ENCODE results near the gene MGAT4B.
A peak's percentile ranks its signal among the peaks of the same experiment; 100 is the strongest.

Gene MGAT4B

DNA sequence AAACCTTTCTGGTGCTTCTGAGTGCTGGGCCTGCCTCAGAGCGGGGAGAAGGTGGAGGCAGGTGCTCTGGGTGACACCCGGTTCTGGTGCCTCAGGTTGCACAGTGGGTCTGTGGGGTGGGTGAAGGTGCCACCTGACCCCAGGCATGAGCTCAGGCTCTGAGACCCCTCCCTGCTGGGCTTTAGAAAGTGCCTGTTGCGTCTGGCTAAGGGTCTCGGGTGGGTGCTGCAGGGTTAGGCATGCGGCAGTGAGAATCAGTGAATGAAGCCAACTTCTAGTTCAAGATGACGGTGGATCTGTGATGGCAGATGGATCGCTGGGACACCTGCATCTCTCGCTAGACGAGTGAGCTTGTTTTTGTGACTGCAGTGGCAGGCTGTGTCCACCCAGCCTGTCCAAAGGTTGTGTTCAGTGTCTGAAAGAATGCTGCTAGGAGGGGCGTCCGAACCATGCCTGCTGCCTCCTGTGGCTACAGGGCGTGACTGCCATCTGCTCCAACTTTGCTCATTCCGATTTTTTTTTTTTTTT is 19.1 kb upstream of the MGAT4B start:
- DNase-seq = no peak

DNA sequence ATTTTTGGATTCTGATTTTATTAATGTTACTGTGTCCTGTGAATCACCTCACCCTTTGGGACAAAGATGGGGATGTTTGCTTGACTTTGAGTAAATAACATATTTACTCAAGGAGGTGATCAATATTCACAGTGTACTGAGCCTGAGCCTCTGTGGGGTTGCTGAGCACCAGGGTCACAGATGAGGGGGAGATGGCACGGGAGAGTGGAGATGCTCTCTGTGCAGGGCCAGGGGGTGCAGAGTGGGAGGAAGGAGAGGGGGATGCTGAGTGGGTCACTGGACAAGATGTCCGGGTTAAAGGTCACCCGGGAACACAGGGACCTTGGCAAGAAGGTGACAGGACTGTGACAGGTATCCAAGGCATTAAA is 18.1 kb upstream of the MGAT4B start:
- DNase-seq = no peak

DNA sequence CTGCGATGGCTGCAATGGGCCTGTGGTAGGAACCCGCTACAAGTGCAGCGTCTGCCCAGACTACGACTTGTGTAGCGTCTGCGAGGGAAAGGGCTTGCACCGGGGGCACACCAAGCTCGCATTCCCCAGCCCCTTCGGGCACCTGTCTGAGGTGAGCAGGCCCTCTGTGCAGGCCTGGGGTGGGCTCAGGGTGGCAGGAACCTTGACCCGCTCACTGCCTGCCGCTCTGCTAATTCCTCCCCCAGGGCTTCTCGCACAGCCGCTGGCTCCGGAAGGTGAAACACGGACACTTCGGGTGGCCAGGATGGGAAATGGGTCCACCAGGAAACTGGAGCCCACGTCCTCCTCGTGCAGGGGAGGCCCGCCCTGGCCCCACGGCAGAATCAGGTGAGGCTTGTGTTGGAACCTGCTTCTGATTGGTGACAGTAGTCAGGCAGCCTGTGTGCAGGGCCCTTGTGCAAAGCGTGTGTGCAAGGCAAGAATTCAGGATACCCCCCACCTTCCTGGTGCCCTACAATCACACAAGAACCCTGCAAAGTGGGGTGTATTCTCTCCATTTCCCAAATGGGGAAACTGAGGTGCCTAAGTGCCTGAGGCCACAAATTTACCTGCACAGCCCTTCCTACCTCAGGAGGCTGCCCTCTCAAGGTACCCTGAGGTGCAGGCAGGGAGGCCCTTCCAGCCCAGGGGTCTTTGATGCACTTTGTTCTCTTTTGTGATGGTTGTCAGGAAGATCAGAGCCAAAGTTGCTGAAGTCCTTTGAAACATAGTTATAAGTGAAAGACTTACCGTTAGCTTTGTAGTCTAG is 17.5 kb upstream of the MGAT4B start:
- DNase-seq = no peak

DNA sequence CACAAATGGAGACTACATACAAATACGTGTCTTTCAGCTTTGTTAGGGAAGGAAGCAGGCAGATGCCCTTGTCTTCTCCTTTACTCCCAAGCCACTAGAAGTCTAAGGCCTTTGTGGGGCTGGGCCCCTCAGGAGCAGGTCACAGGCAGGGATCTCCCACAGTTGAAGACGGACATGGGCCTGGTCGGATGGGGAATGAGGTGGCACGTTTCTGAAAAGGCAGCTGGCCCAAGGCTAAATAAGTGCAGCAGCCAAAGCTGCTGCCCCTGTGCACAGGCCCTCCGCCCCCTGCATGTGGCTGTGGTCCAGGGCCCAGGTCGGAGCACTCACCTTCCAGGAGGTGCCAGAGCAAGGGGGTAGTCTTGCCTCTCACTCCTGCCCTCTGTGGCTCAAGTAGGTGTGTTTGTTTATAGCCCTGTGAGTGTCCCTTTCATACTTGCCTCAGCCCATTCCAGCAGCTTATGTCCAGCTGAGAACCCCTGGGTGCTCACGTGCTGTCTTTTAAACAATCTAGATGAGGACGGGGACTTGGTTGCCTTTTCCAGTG is 15.9 kb upstream of the MGAT4B start:
- DNase-seq = no peak

DNA sequence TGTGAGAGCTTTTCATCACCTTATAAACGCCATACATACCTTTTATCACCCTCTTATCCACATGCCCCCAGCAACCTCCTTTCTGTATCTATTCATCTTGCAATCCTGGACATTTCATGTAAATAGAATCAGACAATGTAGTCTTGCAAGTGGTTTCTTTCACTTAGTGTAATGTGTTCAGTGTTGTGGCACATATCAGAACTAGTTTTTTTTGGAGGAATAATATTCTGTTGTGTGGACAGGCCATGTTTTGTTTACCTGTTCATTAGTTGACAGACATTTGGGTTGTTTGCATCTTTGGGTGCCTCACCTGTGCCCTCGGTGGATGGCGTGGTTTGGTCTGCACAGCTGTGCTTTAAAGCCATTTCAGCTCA is 15.4 kb upstream of the MGAT4B start:
- no peak for DNase-seq

DNA sequence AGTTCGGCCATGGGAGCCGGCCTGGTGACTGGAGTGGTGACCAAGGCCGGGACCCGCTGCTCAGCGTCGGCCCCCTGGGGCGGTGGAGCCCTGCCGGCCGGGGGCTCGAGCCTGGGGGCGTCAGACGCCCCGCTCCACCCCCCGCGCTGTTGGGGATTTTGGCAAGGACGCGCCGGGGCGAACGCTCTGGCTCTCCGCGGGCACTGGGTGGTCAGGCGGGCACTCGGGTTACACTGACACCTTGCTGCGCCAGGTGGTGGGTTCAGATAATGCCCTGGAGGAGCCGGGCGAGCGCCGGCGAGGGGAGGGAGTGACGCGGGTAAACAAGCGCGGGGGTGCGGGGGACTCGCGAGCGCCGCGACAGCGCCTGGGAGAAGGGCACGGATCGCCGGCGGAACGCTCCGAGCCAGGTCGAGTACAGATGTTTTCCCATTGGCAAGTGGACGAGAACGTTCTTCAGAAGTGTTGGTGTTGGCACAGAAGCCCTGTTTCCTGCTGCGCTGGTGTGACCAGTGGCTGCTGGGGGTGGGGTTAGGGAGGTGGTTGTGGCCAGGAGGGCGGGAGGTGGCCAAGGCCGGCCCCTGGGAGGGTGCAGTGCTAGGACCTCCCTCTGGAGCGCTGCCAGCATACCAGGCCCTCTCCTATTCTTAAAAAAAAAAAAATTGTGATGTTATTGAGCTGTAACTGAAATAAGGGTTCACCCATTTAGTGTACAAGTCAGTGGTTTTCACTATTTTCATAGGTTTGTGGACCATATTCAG is 14.8 kb upstream of the MGAT4B start:
- DNase-seq = peak; percentile 77 to 86 (median 80)

DNA sequence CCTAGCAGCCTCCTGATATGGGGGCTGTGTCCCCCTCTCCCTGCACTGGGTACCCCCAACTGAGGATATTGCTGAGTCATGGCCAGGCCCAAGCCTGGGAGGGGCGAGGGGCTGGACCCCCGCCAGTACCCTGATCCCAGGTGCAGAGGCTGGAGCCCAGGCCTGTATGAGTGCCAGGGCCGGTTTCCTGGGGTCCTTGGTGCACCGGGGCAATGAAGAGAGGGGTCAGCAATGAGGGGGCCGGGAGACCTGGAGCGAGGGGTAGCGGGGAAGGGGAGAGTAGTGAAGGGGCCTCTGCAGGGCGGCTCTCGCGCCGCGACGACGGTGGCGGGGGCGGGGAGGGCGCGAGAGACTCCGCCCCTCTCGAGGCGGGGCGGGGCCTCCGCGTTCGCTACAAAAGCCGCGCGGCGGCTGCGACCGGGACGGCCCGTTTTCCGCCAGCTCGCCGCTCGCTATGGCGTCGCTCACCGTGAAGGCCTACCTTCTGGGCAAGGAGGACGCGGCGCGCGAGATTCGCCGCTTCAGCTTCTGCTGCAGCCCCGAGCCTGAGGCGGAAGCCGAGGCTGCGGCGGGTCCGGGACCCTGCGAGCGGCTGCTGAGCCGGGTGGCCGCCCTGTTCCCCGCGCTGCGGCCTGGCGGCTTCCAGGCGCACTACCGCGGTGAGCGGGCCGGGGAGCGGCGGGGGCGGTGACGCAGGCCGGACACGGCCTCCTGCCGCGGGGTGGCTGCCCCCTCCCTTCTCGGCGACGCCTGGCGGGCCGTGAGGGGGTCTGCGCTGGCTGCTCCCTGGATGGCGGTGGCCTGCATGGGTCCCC is 14.0 kb upstream of the MGAT4B start, which contains the start of gene SQSTM1:
SQSTM1 (plus strand) TSS at position 423 of the 815 bp plus-strand sequence; CDS start at position 455, 32 bp downstream.
- peak; percentile 74 to 86 (median 77) for DNase-seq

DNA sequence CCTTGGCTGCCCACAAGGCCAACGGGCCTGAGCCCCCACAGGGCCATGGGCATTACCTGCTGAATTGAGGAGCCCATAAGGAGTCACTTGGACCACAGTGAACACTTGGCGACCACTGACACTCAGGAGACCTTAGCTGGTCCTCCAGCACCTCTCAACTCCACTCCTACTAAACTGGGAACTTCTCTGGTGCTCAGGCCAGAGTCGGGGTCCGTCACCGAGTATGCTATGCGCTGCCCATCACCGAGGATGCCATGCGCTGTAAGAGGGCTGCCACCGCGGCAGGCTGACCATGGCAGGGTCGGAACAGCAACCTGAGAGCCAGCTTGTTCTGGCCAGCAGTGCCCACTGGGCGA is 13.4 kb upstream of the MGAT4B start:
- peak in 1 of 3 experiments; percentile 43 for DNase-seq

DNA sequence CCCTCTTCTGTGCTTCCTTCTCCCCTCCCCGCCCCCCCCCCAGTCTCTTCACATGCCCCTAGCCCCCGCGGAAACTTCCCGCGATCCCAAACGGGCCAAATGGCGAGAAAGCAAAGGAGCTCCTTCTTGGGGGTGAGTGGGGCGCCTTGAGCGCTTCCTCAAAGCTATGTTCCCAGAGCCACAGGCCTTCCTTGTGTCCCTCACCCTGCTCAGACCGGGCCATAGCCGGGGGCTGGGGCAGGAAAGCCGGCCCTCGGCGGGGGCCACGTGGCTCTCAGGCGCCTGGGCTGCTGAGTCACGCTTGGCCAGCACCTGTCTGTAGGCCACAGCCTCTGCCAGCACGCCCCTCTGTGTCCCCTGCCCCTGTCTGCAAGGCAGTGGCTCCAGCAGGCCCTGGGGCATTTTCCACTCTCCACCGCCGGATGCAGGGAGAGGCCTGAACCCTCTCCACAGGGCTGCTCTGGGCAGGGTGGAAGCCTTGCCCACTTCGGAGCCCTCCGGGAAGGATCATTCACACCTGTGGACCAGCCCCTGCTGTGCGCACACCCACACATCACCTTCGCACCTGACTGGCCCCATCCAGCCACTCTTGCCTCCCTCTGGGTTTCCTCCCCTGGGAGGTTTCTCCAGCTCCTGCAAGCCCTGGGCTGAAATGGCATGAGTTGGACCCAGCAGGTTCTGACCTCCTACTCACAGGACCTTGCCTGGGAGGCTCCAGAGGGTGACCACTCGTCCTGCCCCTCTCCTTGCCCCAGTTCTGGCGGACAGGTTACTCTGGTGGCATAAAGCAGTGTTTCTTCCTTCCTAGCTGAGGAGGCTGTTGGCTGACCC is 12.8 kb upstream of the MGAT4B start:
- DNase-seq = peak; percentile 25 to 87 (median 78)

DNA sequence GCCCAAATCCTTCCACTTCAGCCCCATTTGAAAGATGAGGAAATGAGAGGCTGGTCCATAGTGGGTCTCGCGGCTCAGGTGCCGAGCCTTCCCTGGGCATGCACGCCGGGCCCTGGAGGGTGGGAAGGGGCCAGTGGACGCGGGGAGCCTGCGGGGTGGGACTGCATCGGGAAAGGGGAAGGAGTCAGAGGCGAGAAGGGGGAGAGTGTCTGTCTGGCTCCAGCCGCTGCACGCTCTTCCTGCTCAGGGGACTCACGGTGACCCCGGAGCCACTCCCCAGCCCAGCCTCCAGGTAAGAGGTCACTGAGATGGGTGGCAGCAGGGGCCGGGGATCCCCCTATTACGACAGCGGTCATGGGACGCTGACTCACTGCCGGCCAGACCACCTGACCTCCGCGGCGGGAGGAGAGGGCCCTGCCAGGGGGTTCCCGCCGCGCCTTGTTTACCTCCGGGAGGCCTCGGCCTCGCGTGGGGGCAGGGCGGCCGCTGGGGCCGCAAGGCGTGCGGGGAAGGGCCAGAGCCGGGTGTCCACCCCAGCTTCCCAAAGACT is 12.2 kb upstream of the MGAT4B start:
- peak; percentile 45 to 84 (median 75) for DNase-seq

DNA sequence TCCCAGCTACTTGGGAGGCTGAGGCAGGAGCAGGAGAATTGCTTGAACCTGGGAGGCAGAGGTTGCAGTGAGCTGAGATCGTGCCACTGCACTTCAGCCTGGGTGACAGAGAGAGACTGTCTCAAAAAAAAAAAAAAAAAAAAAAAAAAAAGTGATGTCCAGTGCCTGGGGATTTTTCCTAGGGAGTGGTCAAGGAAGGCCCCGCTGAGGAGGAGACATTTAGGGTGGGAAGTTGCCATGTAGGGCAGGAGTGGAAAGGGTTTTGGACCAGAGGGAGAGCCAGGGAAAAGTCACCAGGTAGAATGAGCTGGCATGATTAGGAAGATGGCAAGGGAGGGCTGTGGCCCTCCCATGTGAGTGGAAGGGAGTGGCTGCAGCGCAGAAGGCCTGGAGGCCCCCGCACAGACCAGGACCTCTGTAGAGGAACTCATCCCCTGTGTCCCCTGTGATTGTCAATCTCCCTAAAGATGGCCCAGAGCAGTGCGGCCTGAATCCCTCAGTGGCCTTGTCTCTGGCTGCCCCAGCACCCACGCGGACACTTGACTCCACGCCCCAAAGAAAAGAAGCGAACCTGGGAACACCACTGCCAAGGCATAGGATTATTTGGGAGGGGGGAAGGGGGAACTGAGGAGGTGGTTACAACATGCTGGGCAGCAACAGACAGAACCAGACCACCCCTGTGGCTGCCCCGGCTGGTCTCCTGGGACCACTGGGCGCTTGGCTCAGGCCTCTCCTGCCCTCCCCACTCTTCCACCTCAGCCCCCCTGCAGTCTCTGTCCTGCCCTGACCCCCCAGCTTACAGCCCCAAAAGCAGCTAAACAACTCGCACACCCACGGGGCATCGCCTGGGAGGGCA is 11.5 kb upstream of the MGAT4B start:
- DNase-seq = peak in 1 of 3 experiments; percentile 30

DNA sequence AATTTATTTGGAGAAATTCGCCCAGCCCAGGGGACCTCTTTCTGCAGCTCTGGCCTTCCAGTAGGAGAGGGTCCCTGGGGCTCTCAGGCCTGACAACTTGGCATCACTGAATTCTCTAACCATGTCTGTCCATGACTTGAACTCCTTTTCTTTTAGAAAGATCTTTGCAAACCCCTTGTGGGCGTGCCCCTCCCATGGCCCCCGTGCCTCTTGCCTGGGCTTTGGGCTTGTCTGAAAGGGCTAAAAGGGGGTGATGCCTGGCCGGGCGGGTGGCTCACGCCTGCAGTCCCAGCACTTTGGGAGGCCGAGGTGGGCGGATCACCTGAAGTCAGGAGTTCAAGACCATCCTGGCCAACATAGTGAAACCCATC is 10.8 kb upstream of the MGAT4B start:
- no peak for DNase-seq

DNA sequence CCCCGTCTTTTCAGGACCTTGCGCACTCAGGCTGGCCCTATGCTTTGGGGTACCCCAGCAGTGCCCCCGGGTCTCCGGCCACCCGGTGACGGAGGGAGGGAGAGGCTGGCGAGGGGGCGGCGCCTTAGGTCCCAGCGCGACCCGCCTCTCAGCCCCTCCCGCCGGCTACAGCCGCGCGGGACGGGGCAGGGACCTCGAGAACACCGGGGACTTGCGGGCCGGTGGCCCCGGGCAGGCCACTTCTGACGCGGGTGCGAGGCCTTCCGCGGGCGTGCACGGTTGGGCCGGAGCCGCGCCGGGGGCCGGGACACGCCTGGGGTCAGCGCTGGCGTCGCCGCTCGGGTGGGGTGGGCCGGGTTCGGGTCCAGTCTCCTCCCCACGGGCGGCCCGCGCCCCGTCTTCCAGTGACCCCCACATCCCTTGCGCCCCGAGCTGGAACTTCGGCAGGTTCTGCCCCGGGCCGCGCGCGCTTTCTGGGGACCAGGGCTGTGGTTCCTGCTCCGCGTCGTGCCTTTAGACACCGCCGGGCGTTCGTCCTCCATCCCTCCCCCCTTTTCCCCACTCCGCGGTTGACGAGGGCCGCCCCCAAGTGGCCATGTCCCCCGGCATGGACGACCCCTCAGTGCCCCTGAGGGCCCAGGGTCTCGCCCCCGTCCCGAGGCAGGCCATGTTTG is 10.3 kb upstream of the MGAT4B start:
- no peak for DNase-seq

DNA sequence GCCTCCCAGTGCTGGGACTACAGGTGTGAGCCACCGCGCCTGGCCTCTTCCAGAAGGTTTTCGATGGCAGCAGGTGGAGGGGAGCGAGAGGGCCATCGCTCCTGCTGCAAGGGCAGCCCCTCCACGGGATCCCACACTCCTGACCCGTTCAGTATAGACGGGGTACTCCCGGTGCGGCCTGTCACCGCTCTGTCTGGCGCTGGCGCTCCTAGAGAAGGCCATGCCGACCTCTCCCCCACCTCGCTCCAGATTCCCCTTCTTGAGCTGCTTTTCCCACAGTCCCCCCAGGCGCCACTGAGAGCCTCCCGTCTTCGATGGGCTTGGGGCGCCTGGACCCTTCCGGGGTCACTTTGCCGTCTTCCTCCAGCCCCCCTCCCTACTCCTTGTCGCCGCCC is 9.7 kb upstream of the MGAT4B start:
- no peak for DNase-seq

DNA sequence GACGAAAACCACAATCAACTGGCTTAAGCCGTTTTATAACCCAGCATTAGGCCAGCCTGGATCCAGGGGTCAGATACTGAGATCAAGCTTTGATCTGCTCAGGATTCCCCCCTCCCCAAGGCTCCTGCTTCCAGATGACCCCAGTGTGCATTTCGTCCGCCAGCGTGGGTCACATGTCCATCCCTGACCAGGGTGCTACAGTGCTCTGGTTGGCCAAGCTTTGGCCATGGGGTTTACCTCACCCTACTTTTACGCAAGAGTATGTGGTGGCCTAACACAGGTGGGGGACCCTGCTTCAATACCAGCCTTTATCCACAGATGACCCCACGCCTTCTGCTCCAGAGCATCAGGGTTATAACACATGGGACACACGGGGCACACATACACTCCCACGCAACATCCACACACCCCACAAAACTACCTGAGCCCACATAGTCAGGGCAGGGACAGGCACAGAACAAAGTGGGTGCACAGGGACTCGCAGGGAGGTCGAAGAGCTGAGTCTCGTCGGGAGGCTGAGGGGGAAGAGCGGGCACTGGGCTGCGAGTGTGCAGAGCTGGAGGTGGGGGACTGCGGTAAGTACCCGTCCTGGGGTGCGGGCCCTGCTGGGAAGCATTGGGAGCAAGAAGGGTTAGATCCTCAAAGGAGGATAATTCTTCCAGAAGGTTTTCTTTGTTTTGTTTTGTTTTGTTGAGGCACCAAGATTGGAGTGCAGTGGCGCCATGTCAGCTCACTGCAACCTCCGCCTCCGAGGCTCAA is 9.0 kb upstream of the MGAT4B start:
- DNase-seq = no peak

DNA sequence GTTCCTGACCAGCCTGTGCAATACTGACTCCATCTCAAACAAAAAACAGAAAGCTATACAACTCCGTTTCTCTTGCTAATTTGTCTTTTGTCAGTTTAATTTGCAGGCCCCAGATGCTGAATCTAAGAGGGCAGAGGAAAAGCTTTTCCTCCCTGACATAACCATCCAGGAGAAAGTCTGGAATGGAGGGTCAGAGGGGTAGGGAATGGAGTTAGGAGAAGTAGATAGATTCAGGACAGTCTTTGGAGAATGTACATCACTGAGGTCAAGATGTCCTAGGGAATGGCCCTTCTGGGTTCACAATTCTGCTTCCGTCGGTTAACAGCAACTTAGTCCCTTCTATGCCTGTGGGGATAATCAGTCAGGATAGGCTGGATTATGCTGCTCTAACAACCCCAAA is 7.4 kb upstream of the MGAT4B start:
- DNase-seq = no peak

DNA sequence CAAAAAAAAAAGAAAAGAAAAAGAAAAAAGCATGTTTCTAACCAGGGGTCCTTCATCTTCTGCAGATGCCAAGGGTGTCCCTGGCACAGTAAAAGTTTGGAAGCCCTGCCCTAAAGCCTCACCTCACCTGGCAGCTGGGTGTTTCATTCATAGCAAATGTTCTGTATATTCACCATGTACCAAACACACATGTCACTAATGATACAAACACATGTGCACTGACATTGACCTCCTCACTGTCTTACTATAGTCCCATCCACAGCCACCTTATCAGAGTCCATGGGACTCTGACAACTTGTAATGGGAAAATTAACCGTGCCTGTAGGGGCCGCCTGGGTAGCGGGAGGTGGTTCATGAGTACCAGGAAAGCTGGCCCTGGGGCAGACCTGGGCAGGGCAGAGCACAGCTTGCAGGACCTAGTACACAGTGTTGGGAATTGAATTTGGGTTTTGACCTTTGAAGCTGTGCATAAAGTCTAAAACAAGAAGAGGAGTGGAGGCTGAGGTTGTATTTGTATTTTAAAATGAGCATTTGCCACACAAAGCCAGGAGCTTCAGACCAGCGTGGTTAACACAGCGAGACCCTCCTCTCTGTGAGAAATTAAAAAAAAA is 6.4 kb upstream of the MGAT4B start:
- DNase-seq = no peak

DNA sequence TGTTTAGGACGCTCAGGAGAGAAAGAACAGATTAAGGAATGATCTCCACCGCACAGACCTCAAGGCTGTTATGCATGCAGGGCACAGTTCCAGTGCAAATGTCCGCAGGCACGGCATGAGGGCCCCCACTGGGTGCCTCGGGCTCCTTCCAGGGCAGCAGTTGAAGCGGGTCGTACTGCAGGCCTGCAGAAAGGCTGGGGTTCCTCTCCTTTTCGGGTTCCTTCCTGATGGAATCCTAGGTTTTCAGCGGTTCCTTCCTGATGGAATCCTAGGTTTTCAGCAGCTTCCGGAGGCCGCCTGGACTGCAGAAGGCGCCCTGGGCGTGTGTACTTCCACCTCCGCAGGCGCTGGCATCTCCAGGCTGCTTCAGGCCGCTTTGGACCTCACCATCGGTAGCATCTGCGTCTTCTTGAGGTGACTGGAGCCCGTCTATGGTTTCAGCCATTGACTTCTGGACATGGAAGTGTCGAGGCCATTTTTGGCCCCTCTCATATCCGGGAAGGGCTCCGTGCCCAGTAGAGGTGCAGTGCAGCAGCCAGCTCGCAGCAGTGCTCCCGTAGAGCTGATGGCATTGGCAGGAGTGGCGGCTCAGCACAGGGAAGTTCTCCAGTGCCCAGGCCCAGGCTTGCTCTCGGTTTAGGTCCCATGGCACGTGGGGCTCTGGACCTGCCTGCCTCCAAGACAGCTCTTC is 5.6 kb upstream of the MGAT4B start:
- DNase-seq = no peak
